Panc1 (cell line): Measurements from ENCODE around the gene DAZAP1. TPM values are rescaled to one million over a fixed set of nuclear protein-coding genes. Genes with fewer than 3 reads are reported as not detected.

ENCODE experiments used
- ATAC-seq: fragments of 200-7000 bp; cut with Tn5 transposase; 2 replicates; pipeline ENCODE4 v1.9.1; 2020; ENCODE audit warnings: mild to moderate bottlenecking, moderate library complexity
- BruUV-seq: library from RNA; stranded (reverse); fragments of 400-500 nt; replicated peaks from 2 replicates; lab custom pipeline; 2021; lab: Mats Ljungman, UMichigan
- CTCF ChIA-PET: fragments of 300-600 bp; sonication (Branson Sonifier 250); formaldehyde crosslinking; loops from one replicate; lab custom pipeline; 2022; ENCODE audit warnings: antibody characterized with exemption; lab: Charles Lee
- POLR2A ChIA-PET: fragments of 300-600 bp; sonication (Branson Sonifier 250); formaldehyde crosslinking; loops from one replicate; lab custom pipeline; 2022; ENCODE audit warnings: antibody characterized with exemption; lab: Charles Lee
- DNase-seq: peaks from one replicate; pipeline ENCODE4 v3.0.0-alpha.2; 2010; ENCODE audit warnings: low read depth, low spot score
- H3K27ac ChIP-seq: 2 replicates; pipeline ENCODE4 v1.5.1; 2011; ENCODE audit warnings: mild to moderate bottlenecking, low read length, inconsistent platforms
- H3K27me3 ChIP-seq: fragments of 200-500 bp; sonication (Bioruptor generic); 2 replicates; pipeline ENCODE4 v1.6.0; 2014; ENCODE audit warnings: low read length, inconsistent platforms; ENCODE audit not compliant: control insufficient read depth, insufficient read depth
- H3K36me3 ChIP-seq: fragments of 200-500 bp; sonication (Bioruptor generic); 2 replicates; pipeline ENCODE4 v1.5.1; 2014; ENCODE audit warnings: inconsistent platforms, mild to moderate bottlenecking, low read length, moderate library complexity; ENCODE audit not compliant: control insufficient read depth, insufficient read depth
- H3K4me1 ChIP-seq: 2 replicates; pipeline ENCODE4 v1.5.1; 2011; ENCODE audit warnings: inconsistent platforms, mild to moderate bottlenecking, low read length, moderate library complexity; ENCODE audit not compliant: control insufficient read depth, insufficient read depth
- H3K4me3 ChIP-seq, 2 experiments: 2 replicates each; pipeline ENCODE4 v1.5.1; 2011 to 2012; ENCODE audit warnings: low read depth in 2 of 2, low read length in 2 of 2, mild to moderate bottlenecking in 2 of 2, inconsistent platforms in 1 of 2, moderate library complexity in 1 of 2
- H3K9me3 ChIP-seq: fragments of 200-500 bp; sonication (Bioruptor generic); 2 replicates; pipeline ENCODE4 v1.5.1; 2014; ENCODE audit warnings: low read depth, mild to moderate bottlenecking, inconsistent platforms, low read length, moderate library complexity; ENCODE audit not compliant: control insufficient read depth, insufficient read depth
- CTCF ChIP-seq: fragments of 450-650 bp; IDR thresholded peaks from 2 replicates; pipeline ENCODE4 v1.5.1; 2017; ENCODE audit warnings: mild to moderate bottlenecking
- POLR2AphosphoS5 ChIP-seq: IDR thresholded peaks from 2 replicates; pipeline ENCODE4 v1.6.1; 2012; ENCODE audit warnings: mild to moderate bottlenecking, low read depth, low read length, moderate library complexity
- REST ChIP-seq, 2 experiments: IDR thresholded peaks; 2 replicates each; pipeline ENCODE4 v1.6.1; 2011 to 2012; ENCODE audit warnings: low read depth in 2 of 2, control low read depth in 1 of 2, low read length in 1 of 2, mild to moderate bottlenecking in 1 of 2, moderate library complexity in 1 of 2; ENCODE audit not compliant: insufficient read depth in 1 of 2
- SIN3A ChIP-seq: IDR thresholded peaks from 2 replicates; pipeline ENCODE4 v1.6.1; 2012; ENCODE audit warnings: low read depth, mild to moderate bottlenecking, low read length, moderate library complexity, borderline replicate concordance; ENCODE audit not compliant: insufficient read depth
- TCF7L2 ChIP-seq: IDR thresholded peaks from 2 replicates; pipeline ENCODE4 v1.6.1; 2011; ENCODE audit warnings: mild to moderate bottlenecking, low read depth, low read length, inconsistent platforms
- in situ Hi-C: cut with HindIII; loops from 2 replicates; pipeline ENCODE4 v1.10.0; 2016; ENCODE audit warnings: low sequenced_read_pairs, low pct_unique_long_range_greater_than_20kb
- intact Hi-C: fragments of 100-400 bp; cut with micrococcal nuclease; formaldehyde crosslinking; loops from one replicate; pipeline ENCODE4 v1.10.0; 2022; ENCODE audit not compliant: unreplicated experiment
- total RNA-seq: library from RNA; stranded (reverse); gene quantifications from one replicate; pipeline ENCODE4 v1.2.1, GENCODE V29; 2021; ENCODE audit not compliant: unreplicated experiment

Gene DAZAP1
- total RNA-seq, 1 experiment from 2014 or later = 195 TPM

GRCh38 chr19:1399745-1400144, 7.6 kb upstream of the DAZAP1 start:
- H3K27ac ChIP-seq = no peak overlapping the region
- POLR2A ChIA-PET = no interaction called here
- no peak for TF ChIP-seq CTCF
- TF ChIP-seq SIN3A = no peak
- no peak for TF ChIP-seq TCF7L2
- TF ChIP-seq REST (IDR thresholded peaks at IDR 0.05; ENCODE audit: insufficient read depth in 1 of 2, low read depth in 2 of 2, low read length in 1 of 2) = no peak
- no peak for TF ChIP-seq POLR2AphosphoS5
- no peak overlapping the region for H3K4me3 ChIP-seq
- ATAC-seq = no peak
- CTCF ChIA-PET = no interaction called here
- H3K27me3 ChIP-seq = no peaks in the 10 kb centered on the region
- peaks cover 6% of the 10 kb centered on the region; the same call in 1 of the 2 replicates for H3K36me3 ChIP-seq
- no peak for DNase-seq
- intact Hi-C loops (no loop called here), in situ Hi-C loops (no loop called here)
- H3K4me1 ChIP-seq = peaks cover 18% of the 10 kb centered on the region
- no peaks in the 10 kb centered on the region for H3K9me3 ChIP-seq
- BruUV-seq = no TSS peak

- H3K4me1 ChIP-seq = peaks cover 18% of the 10 kb centered on the region
- H3K27ac ChIP-seq = peak overlapping the region; percentile 54
- peaks cover 6% of the 10 kb centered on the region; the same call in 1 of the 2 replicates for H3K36me3 ChIP-seq
- H3K27me3 ChIP-seq = no peaks in the 10 kb centered on the region
- TF ChIP-seq POLR2AphosphoS5 (no peak), CTCF (no peak), TCF7L2 (no peak), SIN3A (no peak; the same call in 1 of the 2 replicates), REST (IDR thresholded peaks at IDR 0.05; ENCODE audit: insufficient read depth in 1 of 2, low read depth in 2 of 2, low read length in 1 of 2) (no peak)
- BruUV-seq = no TSS peak
- intact Hi-C loops = no loop called here
- H3K4me3 ChIP-seq = peak overlapping the region; percentile 54 to 57
- in situ Hi-C loops = no loop called here
- ATAC-seq (peak; percentile 50), DNase-seq (no peak)
- no peaks in the 10 kb centered on the region for H3K9me3 ChIP-seq
- POLR2A ChIA-PET = no interaction called here
- CTCF ChIA-PET = no interaction called here
Observed at GRCh38 chr19:1400281-1401137, 6.9 kb upstream of the DAZAP1 start.
